ENCODE measurements around the gene CHERP.

- no peak for TF ChIP-seq YY1 (IDR thresholded peaks at IDR 0.05; ENCODE audit: insufficient read depth, insufficient read length)
- no peak for TF ChIP-seq ZNF274 (IDR thresholded peaks at IDR 0.05; ENCODE audit: low read depth, low read length)
- no peak for TF ChIP-seq SUZ12 (IDR thresholded peaks at IDR 0.05; ENCODE audit: extremely low read depth, insufficient read depth, insufficient read length)
Observed at GRCh38 chr19:16573296-16573695, 31.1 kb upstream of the CHERP start.
